ENCODE data around the gene ANGEL2. TPM values are rescaled to one million over a fixed set of nuclear protein-coding genes. Genes with fewer than 3 reads are reported as not detected.

ANGEL2 gene
- total RNA-seq, 6 experiments from 2014 or later, result 12.1 to 23.2 (median 15.2) TPM

DNA sequence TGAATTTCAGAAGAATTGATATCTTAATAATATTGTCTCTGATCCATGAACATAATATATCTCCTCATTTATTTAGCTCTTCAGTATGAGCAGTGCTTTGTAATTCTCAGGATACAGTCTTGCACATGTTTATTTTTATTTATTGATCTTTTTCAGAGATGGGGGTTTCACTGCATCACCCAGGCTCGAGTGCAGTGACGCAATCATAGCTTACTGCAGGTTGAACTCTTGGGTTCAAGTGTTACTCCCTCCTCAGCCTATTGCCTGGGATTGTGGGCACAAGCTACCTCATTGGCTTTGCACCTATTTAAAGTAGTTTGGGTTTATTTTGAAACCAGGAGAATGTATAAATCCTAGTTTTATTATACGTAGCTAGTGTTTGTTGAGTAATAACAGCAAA lies 40.1 kb upstream of the ANGEL2 start:
- Histone ChIP-seq H3K9me3 (no peaks in the 10 kb centered on the region), H3K27me3 (no peaks in the 10 kb centered on the region), H3K4me1 (peaks cover 0 to 22% (median 6%) of the 10 kb centered on the region in 4 donors), H3K27ac (no peak overlapping the region), H3K4me3 (no peak overlapping the region), H3K36me3 (no peaks in the 10 kb centered on the region)
- WGBS (ENCODE audit: insufficient coverage, low coverage, low lambda C conversion rate, missing lambda C conversion rate), result 31% methylated on average over 3 of the region's 3 CpGs
- DNase-seq (no peak), ATAC-seq (no peak)
- TF ChIP-seq, protein P1, sequence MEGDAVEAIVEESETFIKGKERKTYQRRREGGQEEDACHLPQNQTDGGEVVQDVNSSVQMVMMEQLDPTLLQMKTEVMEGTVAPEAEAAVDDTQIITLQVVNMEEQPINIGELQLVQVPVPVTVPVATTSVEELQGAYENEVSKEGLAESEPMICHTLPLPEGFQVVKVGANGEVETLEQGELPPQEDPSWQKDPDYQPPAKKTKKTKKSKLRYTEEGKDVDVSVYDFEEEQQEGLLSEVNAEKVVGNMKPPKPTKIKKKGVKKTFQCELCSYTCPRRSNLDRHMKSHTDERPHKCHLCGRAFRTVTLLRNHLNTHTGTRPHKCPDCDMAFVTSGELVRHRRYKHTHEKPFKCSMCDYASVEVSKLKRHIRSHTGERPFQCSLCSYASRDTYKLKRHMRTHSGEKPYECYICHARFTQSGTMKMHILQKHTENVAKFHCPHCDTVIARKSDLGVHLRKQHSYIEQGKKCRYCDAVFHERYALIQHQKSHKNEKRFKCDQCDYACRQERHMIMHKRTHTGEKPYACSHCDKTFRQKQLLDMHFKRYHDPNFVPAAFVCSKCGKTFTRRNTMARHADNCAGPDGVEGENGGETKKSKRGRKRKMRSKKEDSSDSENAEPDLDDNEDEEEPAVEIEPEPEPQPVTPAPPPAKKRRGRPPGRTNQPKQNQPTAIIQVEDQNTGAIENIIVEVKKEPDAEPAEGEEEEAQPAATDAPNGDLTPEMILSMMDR (IDR thresholded peaks at IDR 0.05), result no peak
- no peak for TF ChIP-seq POLR2A (IDR thresholded peaks at IDR 0.05)
- intact Hi-C loops (cut with DNase I), result no loop called here

GRCh38 chr1:213054733-213055591 lies 39.3 kb upstream of the ANGEL2 start:
- Histone ChIP-seq H3K27ac (no peak overlapping the region), H3K36me3 (no peaks in the 10 kb centered on the region), H3K9me3 (no peaks in the 10 kb centered on the region), H3K4me3 (no peak overlapping the region), H3K4me1 (peaks cover 0 to 22% (median 6%) of the 10 kb centered on the region in 4 donors), H3K27me3 (peaks cover 0 to 4% of the 10 kb centered on the region in 2 donors)
- ATAC-seq (no peak), DNase-seq (no peak)
- intact Hi-C loops (cut with DNase I), result no loop called here
- TF ChIP-seq POLR2A (IDR thresholded peaks at IDR 0.05), result no peak
- TF ChIP-seq, protein P1 (IDR thresholded peaks at IDR 0.05), result no peak

GRCh38 chr1:213054142-213054541 lies 38.5 kb upstream of the ANGEL2 start:
- TF ChIP-seq POLR2A (IDR thresholded peaks at IDR 0.05), result no peak
- TF ChIP-seq, protein P1 (IDR thresholded peaks at IDR 0.05), result no peak

DNA sequence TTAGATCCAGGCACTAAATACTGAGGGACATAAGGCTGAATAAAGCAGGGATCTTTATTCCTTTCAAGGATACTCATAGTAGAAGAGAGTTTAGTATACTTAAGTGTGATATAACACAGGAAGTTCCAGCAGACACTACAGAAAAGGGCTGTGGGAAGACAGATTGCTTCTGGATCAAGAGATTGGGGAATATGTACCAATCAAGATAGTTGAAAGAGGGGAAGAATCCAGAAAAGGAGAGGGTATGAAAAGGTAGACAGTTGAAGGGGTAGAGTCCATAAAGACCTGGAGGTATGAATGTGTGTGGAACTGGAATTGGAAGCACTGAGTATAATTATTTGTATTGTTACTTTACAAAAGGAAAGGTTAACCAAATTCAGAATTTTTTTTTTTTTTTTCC lies 37.8 kb upstream of the ANGEL2 start:
- Histone ChIP-seq H3K4me3 (no peak overlapping the region), H3K9me3 (no peaks in the 10 kb centered on the region), H3K27me3 (peaks cover 0 to 6% of the 10 kb centered on the region in 2 donors), H3K36me3 (no peaks in the 10 kb centered on the region), H3K4me1 (peaks cover 0 to 22% (median 6%) of the 10 kb centered on the region in 4 donors), H3K27ac (no peak overlapping the region)
- ATAC-seq, result no peak
- no peak for DNase-seq
- no peak for TF ChIP-seq POLR2A (IDR thresholded peaks at IDR 0.05)
- TF ChIP-seq, protein P1 (IDR thresholded peaks at IDR 0.05), result no peak
- intact Hi-C loops (cut with DNase I), result no loop called here

More at GRCh38 chr1:213054142-213054541, 38.5 kb upstream of the ANGEL2 start:
- Histone ChIP-seq H3K27ac (no peak overlapping the region), H3K9me3 (no peaks in the 10 kb centered on the region), H3K36me3 (no peaks in the 10 kb centered on the region), H3K4me3 (no peak overlapping the region), H3K27me3 (peaks cover 0 to 6% of the 10 kb centered on the region in 2 donors), H3K4me1 (peaks cover 0 to 22% (median 6%) of the 10 kb centered on the region in 4 donors)
- no peak for ATAC-seq
- DNase-seq, result no peak
- 89% methylated on average over 2 of the region's 2 CpGs for WGBS (ENCODE audit: insufficient coverage, low coverage, low lambda C conversion rate, missing lambda C conversion rate)
- intact Hi-C loops (cut with DNase I), result no loop called here
